Activated CD4-positive, alpha-beta T cell treated with anti-CD3 and anti-CD28 coated beads, Interleukin-2, amount 10 ng/mL, durations not matched to agents 24 days and 14 days (primary cell): ENCODE measurements around the gene GJB1. TPM values are rescaled to one million over a fixed set of nuclear protein-coding genes. Genes with fewer than 3 reads are reported as not detected.
"Not testable (repeated sequence)": the region's sequence is repeated elsewhere in the genome, so short reads cannot be mapped to it uniquely, and the experiment has no call there.

Source experiments
- DNase-seq: peaks from one replicate; pipeline ENCODE4 v3.0.0; 2022
- H3K27ac Mint-ChIP-seq: one replicate; pipeline ENCODE4 v1.8.0; 2022; ENCODE audit warnings: mild to moderate bottlenecking, mixed read lengths
- H3K27me3 Mint-ChIP-seq: one replicate; pipeline ENCODE4 v1.8.0; 2022; ENCODE audit warnings: mixed read lengths
- H3K36me3 Mint-ChIP-seq: one replicate; pipeline ENCODE4 v1.8.0; 2022; ENCODE audit warnings: low read depth, mild to moderate bottlenecking, mixed read lengths
- H3K4me1 Mint-ChIP-seq: one replicate; pipeline ENCODE4 v1.8.0; 2021; ENCODE audit warnings: mixed read lengths
- H3K4me3 Mint-ChIP-seq: one replicate; pipeline ENCODE4 v1.8.0; 2022; ENCODE audit warnings: mild to moderate bottlenecking, moderate library complexity, mixed read lengths
- H3K9me3 Mint-ChIP-seq: one replicate; pipeline ENCODE4 v1.8.0; 2021; ENCODE audit warnings: mixed read lengths
- intact Hi-C: fragments of 100-400 bp; cut with micrococcal nuclease; formaldehyde crosslinking; loops from one replicate; pipeline ENCODE4 v1.15.1; 2023
- total RNA-seq: library from RNA; stranded (reverse); gene quantifications from 2 replicates; pipeline ENCODE4 v1.2.3, GENCODE V29; 2022

The GJB1 gene
- total RNA-seq: not detected in 2 replicates

DNA sequence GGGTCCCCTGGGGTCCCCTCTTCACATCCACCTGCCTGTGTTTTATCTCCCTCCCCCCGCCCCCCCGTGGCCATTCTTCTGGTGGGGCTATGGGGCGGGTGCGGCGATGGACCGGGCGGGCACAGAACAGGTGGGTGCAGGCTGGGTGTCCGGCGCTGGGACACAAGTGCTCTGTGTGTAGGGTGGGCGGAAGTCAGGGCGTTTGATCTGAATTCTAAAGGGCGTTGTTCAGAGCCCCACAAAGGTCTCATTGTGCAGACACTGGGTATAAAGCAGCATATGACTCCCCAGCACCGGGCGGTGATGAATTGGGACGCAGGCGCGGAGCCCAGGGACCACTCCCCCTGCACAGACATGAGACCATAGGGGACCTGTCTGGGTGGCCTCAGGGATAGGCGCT, at the start of gene GJB1:
Gene GJB1, plus strand, starts transcription at position 296 of the 400 bp plus-strand sequence. CDS start 484 bp downstream, outside the sequence.
- H3K9me3 Mint-ChIP-seq: no peaks in the 10 kb centered on the region
- no peaks in the 10 kb centered on the region for H3K4me1 Mint-ChIP-seq
- no peak within 1 kb of the TSS for H3K4me3 Mint-ChIP-seq
- no peaks in the 10 kb centered on the region for H3K36me3 Mint-ChIP-seq
- no peak within 1 kb of the TSS for H3K27ac Mint-ChIP-seq
- no peak for DNase-seq
- peaks cover 2% of the 10 kb centered on the region for H3K27me3 Mint-ChIP-seq
- intact Hi-C loops: no loop called here

DNA sequence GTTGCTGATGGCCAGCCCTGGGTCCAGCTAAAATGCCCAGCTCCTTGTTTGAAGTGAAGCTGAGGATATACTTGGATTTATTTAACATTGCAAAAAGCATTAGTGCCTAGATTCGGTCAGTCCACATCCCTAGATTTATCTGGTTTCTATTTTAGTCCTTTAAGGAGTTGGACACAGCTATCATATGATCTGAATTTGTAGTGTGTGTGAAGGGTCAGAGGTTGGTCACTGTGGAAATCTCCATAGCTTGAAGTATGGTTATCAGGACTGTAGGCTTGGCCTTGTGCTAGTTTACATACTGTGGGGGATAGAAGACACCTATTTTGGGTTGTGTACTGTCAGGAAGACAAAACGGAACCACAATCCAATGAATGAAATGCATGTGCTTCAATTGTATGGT, 49.6 kb upstream of the GJB1 start:
- H3K27me3 Mint-ChIP-seq: no peaks in the 10 kb centered on the region
- peaks cover 39% of the 10 kb centered on the region for H3K36me3 Mint-ChIP-seq
- H3K27ac Mint-ChIP-seq: no peak overlapping the region
- intact Hi-C loops: loop anchor here (10.0 kb wide), 1 partner anchor 399 kb away; no protein-coding TSS in a partner anchor
- H3K4me3 Mint-ChIP-seq: no peak overlapping the region
- peaks cover 7% of the 10 kb centered on the region for H3K4me1 Mint-ChIP-seq
- no peaks in the 10 kb centered on the region for H3K9me3 Mint-ChIP-seq
- DNase-seq: no peak

DNA sequence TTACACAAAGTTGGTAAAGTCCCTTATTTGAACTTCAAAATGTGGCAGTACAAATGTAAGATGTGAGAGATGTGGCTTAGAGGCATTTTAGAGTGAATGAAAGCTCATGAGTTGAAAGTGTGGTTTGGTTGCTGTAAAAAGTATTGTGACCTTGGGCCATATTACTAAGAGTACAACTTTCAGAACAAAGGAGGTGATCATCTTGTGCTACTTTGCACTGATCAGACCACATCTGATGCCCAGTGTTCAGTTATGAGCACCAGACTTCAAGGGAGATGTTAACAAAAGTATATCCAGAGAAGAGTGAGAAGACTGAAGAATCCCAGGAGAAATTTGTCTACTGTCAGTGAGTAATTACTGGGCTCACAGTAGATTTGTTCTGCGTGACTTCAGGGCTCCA, 48.2 kb upstream of the GJB1 start:
- Mint-ChIP-seq H3K4me1 (peaks cover 7% of the 10 kb centered on the region), H3K27me3 (no peaks in the 10 kb centered on the region), H3K27ac (no peak overlapping the region), H3K4me3 (no peak overlapping the region), H3K9me3 (no peaks in the 10 kb centered on the region), H3K36me3 (peaks cover 39% of the 10 kb centered on the region)
- no peak for DNase-seq
- intact Hi-C loops: loop anchor here (5.0 to 10.0 kb wide), 2 partner anchors 202 to 400 kb away; no protein-coding TSS in a partner anchor

DNA sequence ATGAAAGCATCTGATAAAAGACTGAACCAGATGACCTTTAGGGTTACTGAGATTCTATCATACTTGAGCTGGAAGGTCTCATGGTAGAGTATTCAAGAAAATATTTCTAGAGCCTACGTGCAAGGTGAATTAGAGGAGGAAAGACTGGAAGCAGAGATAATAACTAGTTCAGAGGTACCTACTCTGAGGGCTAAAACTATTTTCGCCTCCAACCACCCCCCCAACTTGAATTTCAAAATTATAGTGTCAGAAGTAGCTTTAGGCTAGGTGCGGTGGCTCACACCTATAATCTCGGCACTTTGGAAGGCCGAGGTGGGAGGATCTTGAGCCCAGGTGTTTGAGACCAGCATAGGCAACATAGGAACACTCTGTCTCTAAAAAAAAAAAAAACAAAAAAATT, 47.5 kb upstream of the GJB1 start:
- peaks cover 39% of the 10 kb centered on the region for H3K36me3 Mint-ChIP-seq
- H3K27ac Mint-ChIP-seq: no peak overlapping the region
- DNase-seq: no peak
- no peak overlapping the region for H3K4me3 Mint-ChIP-seq
- no peaks in the 10 kb centered on the region for H3K9me3 Mint-ChIP-seq
- intact Hi-C loops: loop anchor here (5.0 to 10.0 kb wide), 2 partner anchors 203 to 401 kb away; no protein-coding TSS in a partner anchor
- H3K4me1 Mint-ChIP-seq: peaks cover 7% of the 10 kb centered on the region
- no peaks in the 10 kb centered on the region for H3K27me3 Mint-ChIP-seq

DNA sequence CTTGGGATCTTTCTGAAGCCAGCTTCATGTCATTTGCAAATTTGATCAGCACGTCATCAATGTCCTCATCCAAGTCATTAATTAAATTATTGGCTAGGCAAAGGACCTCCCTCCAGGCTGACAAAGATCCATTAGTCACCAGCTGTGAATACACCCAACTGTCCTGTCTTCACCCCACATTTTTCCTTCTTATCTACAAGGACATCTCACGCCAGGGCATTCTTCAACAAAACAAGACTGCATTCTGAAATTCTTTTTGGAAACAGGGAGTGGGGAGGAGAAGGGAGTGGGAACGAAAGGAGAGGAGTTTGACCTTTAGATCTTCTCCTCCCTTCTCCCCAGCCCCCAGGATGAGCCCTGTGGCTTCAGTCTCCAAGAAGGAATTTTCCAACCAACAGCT, 45.7 kb upstream of the GJB1 start:
- intact Hi-C loops: loop anchor here (5.0 to 10.0 kb wide), 2 partner anchors 205 to 403 kb away; no protein-coding TSS in a partner anchor
- H3K4me1 Mint-ChIP-seq: peaks cover 8% of the 10 kb centered on the region
- H3K4me3 Mint-ChIP-seq: no peak overlapping the region
- peaks cover 32% of the 10 kb centered on the region for H3K36me3 Mint-ChIP-seq
- no peak overlapping the region for H3K27ac Mint-ChIP-seq
- no peaks in the 10 kb centered on the region for H3K9me3 Mint-ChIP-seq
- no peaks in the 10 kb centered on the region for H3K27me3 Mint-ChIP-seq
- no peak for DNase-seq

DNA sequence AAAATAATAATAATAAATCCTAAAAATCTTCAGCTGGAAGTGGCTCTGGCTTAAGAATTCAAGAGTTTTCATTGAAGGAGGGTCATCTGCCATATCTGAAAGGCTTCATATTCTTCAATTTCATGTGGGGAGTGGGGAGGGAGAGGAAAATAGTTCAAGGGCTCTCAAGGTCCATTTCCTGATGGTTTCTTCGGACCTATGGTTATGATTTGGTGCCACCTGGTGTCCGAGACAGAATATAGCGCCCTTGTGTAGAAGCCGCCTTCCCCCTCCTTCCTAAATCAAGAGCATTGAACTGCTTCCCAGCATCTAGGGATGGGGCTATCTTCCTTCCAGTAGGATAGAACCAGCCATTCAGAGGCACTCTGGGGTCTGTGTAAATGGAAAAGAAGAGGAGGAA, 44.1 kb upstream of the GJB1 start:
- DNase-seq: peak; percentile 79
- H3K4me3 Mint-ChIP-seq: no peak overlapping the region
- H3K36me3 Mint-ChIP-seq: peaks cover 24% of the 10 kb centered on the region
- intact Hi-C loops: loop anchor here (1.0 to 10.0 kb wide), 3 partner anchors 81 to 404 kb away; no protein-coding TSS in a partner anchor
- no peaks in the 10 kb centered on the region for H3K9me3 Mint-ChIP-seq
- no peak overlapping the region for H3K27ac Mint-ChIP-seq
- H3K27me3 Mint-ChIP-seq: no peaks in the 10 kb centered on the region
- H3K4me1 Mint-ChIP-seq: peaks cover 13% of the 10 kb centered on the region

DNA sequence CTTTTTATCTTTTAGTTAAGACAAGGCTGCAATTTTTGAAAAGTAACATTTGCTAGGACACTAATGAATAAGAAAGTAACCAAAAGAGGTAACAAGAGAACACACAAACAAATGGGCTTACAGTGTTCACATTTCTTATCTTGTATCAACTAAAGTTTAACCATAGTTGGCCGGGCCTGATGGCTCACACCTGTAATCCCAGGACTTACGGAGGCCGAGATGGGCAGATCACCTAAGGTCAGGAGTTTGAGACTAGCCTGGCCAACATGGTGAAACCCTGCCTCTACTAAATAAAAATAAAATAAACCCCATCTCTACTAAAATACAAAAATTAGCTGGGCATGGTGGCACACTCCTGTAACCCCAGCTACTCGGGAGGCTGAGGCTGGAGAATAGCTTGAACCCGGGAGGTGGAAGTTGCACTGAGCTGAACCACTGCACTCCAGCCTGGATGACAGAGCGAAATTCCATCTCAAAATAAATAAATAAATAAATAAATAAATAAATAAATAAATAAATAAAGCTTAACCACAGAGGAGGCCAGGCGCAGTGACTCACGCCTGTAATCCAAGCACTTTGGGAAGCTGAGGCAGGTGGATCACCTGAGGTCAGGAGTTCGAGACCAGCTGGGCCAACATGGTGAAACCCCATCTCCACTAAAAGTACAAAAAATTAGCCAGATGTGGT, 42.3 kb upstream of the GJB1 start:
- DNase-seq, H3K9me3 Mint-ChIP-seq, H3K27me3 Mint-ChIP-seq: not testable (repeated sequence)
- peaks cover 14% of the 10 kb centered on the region for H3K4me1 Mint-ChIP-seq
- H3K36me3 Mint-ChIP-seq: peaks cover 17% of the 10 kb centered on the region
- intact Hi-C loops: loop anchor here (5.0 to 10.0 kb wide), 2 partner anchors 72 to 506 kb away; partner anchors contain the start of gene ZMYM3
- peak overlapping the region; percentile 72 for H3K27ac Mint-ChIP-seq
- H3K4me3 Mint-ChIP-seq: peak overlapping the region; percentile 49

DNA sequence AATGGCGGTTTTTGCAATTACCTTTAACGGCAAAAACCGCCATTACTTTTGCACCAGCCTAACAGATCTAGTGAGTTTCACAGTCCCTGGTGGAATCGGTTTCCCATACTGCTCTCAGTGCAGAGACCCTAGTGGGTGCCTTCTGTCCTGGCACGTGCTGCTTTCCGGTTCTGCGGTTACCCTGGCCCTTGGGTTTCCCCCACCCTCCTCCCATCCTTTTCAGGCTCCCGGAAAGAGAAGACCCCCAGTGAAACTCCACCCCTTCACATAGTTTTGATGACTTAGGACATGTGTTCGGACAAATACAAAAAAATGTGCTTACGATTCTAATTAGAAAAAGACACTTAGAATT, 41.5 kb upstream of the GJB1 start:
- Mint-ChIP-seq H3K27ac (peak overlapping the region; percentile 97), H3K9me3 (no peaks in the 10 kb centered on the region), H3K4me3 (peak overlapping the region; percentile 88), H3K27me3 (no peaks in the 10 kb centered on the region), H3K36me3 (peaks cover 15% of the 10 kb centered on the region), H3K4me1 (peaks cover 14% of the 10 kb centered on the region)
- peak; percentile 82 for DNase-seq
- intact Hi-C loops: loop anchor here (5.0 to 10.0 kb wide), 2 partner anchors 71 to 507 kb away; partner anchors contain the start of gene ZMYM3

DNA sequence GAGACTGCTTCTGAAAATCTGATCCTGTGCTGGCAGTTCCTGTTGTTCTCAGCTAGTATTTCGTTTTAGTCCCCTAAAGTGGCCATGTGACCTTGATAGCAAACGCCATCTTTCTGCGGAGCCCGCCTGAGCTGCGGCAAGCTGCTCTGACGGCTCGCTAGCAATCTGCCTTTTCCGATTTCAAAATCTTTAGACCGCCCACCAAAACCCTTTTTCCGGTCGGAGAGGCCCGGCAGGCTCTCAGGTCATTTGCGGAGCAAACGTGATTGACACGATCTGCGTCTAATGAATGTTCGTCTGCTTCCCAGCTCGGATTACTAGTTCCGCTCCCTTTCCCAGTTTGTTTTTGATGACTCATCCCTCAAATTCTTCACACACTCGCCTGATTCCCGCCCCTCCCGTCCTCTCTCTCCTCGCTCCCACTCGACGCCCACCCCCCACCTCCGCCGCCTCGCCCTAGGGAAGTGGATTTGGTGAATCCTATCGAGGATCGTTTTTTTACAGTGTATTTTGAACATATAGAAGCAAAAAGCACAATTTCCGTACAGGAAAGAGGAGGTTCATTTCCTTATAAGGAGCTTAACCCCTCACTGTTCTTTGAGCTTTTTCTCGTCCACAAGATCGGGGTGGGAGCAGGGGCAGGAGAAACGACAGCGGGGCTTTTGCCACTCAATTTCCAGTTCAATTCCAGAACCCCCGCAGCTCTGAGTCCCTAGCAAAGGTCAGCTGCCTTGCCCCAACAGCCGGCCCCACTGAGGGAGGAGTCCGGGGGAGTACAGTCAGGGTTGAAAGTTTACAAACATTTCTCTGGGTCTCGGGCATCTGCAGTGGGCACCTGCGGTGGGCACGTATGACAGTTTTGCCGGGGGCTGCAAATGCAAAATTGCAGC, 40.9 kb upstream of the GJB1 start:
- Mint-ChIP-seq H3K9me3 (no peaks in the 10 kb centered on the region), H3K27ac (peak overlapping the region; percentile 97), H3K4me1 (peaks cover 18% of the 10 kb centered on the region), H3K36me3 (peaks cover 11% of the 10 kb centered on the region), H3K27me3 (no peaks in the 10 kb centered on the region), H3K4me3 (peak overlapping the region; percentile 88)
- DNase-seq: peak; percentile 95
- intact Hi-C loops: loop anchor here (1.0 to 10.0 kb wide), 4 partner anchors 14 to 507 kb away; partner anchors contain the start of genes NONO and ZMYM3

DNA sequence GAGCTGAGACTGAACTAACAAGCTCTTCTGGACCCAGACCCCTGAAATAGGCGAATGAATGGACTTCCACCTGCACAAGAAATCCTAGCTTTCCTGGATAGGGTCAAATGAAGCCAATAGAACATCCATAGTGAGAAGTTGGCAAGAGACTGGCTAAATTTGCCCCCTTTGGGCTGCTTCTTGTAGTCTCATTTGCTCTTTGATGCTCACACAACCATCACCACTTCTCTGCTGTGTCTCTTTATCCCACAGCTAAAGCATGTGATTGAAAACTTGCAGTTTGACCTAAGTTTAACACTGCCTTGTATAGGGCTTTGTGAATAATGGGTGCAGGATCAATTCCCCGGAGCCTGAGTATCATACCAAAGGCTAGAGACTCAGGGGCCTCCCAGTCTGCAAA, 40.2 kb upstream of the GJB1 start:
- peak; percentile 54 for DNase-seq
- peaks cover 18% of the 10 kb centered on the region for H3K4me1 Mint-ChIP-seq
- H3K36me3 Mint-ChIP-seq: peaks cover 6% of the 10 kb centered on the region
- no peaks in the 10 kb centered on the region for H3K27me3 Mint-ChIP-seq
- H3K27ac Mint-ChIP-seq: peak overlapping the region; percentile 97
- H3K4me3 Mint-ChIP-seq: peak overlapping the region; percentile 88
- no peaks in the 10 kb centered on the region for H3K9me3 Mint-ChIP-seq
- intact Hi-C loops: loop anchor here (1.0 to 10.0 kb wide), 4 partner anchors 13 to 508 kb away; partner anchors contain the start of genes NONO and ZMYM3

DNA sequence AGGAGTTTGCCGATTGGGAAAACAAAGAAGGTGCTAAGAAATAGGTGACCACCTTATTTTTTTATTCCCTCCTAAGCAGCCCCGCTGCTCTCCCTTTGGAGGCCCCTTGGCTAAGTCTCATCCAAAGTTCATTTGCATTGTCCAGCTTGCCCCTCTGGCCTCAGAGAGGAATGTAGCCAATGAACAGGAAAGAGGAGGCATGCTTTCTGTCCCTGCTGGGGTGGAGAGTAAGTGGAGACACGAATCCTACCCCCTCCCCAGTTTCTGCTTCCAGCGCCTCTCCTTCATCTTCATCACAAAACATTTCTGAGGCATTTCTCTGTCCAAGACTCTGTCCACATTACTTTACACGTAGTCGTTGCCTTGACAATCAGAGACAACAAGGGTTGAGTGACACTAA, 39.7 kb upstream of the GJB1 start:
- intact Hi-C loops: loop anchor here (5.0 to 10.0 kb wide), 2 partner anchors 69 to 509 kb away; partner anchors contain the start of gene ZMYM3
- Mint-ChIP-seq H3K36me3 (peaks cover 3% of the 10 kb centered on the region), H3K27ac (no peak overlapping the region), H3K4me1 (peaks cover 18% of the 10 kb centered on the region), H3K9me3 (no peaks in the 10 kb centered on the region), H3K27me3 (no peaks in the 10 kb centered on the region), H3K4me3 (no peak overlapping the region)
- no peak for DNase-seq

DNA sequence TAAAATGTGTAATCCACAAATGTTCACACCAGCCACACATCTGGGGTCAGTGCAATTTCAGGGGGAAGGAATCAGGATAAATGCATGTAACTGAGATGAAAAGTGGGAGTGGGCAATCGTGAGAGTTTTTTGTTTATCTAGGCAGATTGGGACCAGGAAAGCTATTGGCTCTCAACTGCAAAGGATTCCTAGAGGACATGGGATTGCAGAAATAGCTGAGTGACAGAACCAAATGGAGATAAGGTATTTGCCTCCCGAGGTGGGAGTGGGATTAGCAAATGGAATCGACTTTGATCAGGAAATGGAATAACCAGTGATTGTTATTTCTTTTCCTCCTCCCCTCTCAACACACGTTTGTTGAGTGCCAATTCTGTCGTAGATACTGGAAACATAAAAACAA, 38.9 kb upstream of the GJB1 start:
- no peak for DNase-seq
- no peaks in the 10 kb centered on the region for H3K9me3 Mint-ChIP-seq
- H3K27ac Mint-ChIP-seq: no peak overlapping the region
- intact Hi-C loops: loop anchor here (5.0 to 10.0 kb wide), 2 partner anchors 68 to 509 kb away; partner anchors contain the start of gene ZMYM3
- peaks cover 3% of the 10 kb centered on the region for H3K36me3 Mint-ChIP-seq
- H3K4me1 Mint-ChIP-seq: peaks cover 18% of the 10 kb centered on the region
- H3K27me3 Mint-ChIP-seq: no peaks in the 10 kb centered on the region
- no peak overlapping the region for H3K4me3 Mint-ChIP-seq

DNA sequence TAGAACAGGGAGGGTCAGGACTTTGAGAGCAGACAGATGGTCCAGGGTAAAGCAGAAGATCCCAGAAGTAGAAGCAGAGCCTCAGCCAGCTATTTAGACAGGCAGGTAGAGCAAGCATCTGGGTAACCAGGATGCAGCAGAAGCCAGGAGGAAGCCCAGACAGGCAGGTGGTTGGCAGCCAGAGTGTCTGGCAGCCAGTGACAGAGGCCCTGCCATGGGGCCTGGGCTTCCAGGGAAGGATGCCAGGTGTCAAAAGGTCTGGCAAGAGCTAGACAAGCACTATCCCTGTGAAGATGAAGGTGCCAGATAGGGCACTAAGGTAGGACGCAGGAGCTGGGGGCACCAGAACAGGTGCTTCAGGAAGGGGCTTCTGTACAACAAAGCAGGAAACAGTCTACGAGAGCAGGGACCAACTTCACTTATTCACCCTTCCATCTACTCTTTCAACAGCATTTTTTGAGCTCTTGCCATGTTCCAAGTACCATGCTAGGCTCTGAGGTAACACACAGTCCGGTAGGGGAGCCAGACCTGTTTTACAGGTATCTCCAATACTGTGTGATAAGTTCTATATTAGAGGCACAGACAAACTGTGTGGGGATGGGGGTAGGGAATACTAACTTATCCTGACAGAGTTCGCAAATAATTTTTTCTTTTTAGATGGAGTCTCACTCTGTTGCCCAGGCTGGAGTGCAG, 38.1 kb upstream of the GJB1 start:
- intact Hi-C loops: loop anchor here (5.0 to 10.0 kb wide), 2 partner anchors 67 to 510 kb away; partner anchors contain the start of gene ZMYM3
- H3K4me3 Mint-ChIP-seq: no peak overlapping the region

More for the DNA sequence above, 38.1 kb upstream of the GJB1 start:
- peaks cover 18% of the 10 kb centered on the region for H3K4me1 Mint-ChIP-seq
- H3K9me3 Mint-ChIP-seq: no peaks in the 10 kb centered on the region
- peak overlapping the region; percentile 35 for H3K27ac Mint-ChIP-seq
- no peaks in the 10 kb centered on the region for H3K27me3 Mint-ChIP-seq
- DNase-seq: no peak
- H3K36me3 Mint-ChIP-seq: peaks cover 3% of the 10 kb centered on the region
